ENCODE data around the gene CNTN5.

CNTN5 gene

DNA sequence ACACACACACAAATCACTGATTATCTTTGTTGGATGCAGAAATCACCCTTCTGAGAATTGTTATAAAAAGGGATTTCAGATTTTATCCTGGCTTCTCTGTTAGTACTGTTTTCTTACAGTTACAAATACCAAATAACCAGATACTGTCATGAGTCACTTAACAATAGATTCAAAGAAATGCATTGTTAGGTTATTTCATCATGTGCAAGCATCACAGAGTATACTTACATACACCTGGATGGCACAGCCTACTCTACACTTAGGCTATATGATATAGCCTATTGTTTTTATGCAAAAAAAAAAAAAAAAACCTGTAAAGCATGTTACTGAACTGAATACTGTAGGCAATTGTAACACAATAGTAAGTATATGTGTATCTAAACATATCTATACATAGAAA lies 1347.1 kb downstream of the CNTN5 start:
- DNase-seq, result no peak

DNA sequence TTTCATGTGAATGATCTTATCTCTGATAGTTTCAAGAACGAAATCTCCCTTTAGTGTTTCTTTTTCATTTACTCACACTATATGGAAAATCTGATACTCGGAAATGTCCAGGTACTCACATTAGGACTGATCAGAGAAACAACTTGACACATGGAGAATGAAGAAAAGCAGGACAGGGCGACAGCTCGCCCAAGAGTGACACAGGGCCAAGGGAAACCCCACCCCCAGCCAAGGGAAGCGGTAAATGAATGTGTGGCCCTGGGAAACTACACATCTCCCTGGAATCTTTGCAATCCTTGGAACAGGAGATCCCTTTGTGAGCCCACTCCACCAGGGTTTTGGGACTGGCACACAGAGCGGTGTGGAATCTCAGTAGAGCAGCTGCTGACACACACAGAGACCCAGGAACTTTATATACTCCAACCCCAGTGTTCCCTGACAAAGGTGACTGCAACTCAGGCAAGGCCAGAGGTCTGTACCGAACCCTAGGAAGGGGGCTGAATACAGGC lies 1362.7 kb downstream of the CNTN5 start:
- no peak for DNase-seq

- no peak for DNase-seq
Measured at GRCh38 chr11:100396266-100396665, 1375.5 kb downstream of the CNTN5 start.

DNA sequence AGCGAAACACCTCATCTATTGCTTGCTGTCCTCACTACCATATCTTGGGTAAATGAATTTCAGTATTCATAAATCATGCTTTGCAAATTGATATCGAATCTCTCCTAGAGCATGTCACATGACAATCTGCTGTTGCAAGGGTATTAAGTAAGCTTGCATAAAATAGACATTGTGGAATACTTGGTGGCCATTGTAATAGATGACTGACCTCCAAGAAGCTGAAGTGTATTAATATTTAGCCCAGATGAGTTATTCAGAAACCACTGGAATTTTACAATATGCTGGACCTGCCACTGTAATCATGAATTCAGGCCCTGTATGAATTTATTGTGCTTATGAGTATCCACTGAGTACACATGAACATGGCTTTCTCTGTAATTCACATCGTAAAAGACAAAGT lies 1376.7 kb downstream of the CNTN5 start:
- no peak for DNase-seq

DNA sequence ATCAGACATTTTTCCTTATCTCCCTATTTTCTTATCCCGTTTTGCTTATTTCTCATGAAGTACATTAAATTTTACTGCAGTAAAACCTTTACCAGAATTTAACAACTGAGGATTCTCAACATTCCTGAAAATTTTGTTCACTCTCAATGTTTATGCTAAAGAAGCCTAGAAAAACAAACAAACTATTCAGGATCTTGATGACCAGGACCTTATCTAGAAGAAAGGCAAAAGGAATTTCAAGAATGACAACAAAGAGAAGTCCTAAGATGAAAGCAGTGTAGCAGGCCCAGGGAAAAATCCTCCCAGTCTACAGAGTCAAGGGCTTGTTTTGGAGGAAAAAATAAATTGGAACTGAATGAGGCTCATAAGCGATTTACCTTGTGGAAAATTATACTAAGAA lies 1383.1 kb downstream of the CNTN5 start:
- DNase-seq, result no peak

- no peak for DNase-seq
Measured at GRCh38 chr11:100404907-100405306, 1384.2 kb downstream of the CNTN5 start.
